Sigmoid colon (tissue), 7 donors: Measurements from ENCODE around the gene SDC1. TPM values are rescaled to one million over a fixed set of nuclear protein-coding genes. Genes with fewer than 3 reads are reported as not detected.
"Not testable (repeated sequence)": the region's sequence is repeated elsewhere in the genome, so short reads cannot be mapped to it uniquely, and the experiment has no call there.

Experiments used
- DNase-seq: peaks from one replicate; pipeline ENCODE4 v3.0.0-alpha.2; 2019
- H3K27ac ChIP-seq, 4 donors: fragments of 200-600 bp; sonication (generic); one replicate each; pipeline ENCODE4 v1.5.1; 2016 to 2019; ENCODE audit warnings: mild to moderate bottlenecking in 1 of 4
- H3K27me3 ChIP-seq, 3 donors: fragments of 200-600 bp; sonication (generic); one replicate each; pipeline ENCODE4 v1.5.1; 2019; ENCODE audit warnings: mild to moderate bottlenecking in 1 of 3
- H3K36me3 ChIP-seq, 4 donors: fragments of 200-600 bp; sonication (generic); one replicate each; pipeline ENCODE4 v1.5.1; 2016 to 2019
- H3K4me1 ChIP-seq, 4 donors: fragments of 200-600 bp; sonication (generic); one replicate each; pipeline ENCODE4 v1.5.1; 2017 to 2019
- H3K4me3 ChIP-seq, 4 donors: fragments of 200-600 bp; sonication (generic); one replicate each; pipeline ENCODE4 v1.5.1; 2017 to 2019; ENCODE audit warnings: mild to moderate bottlenecking in 2 of 4, moderate library complexity in 1 of 4
- H3K9me3 ChIP-seq, 4 donors: fragments of 200-600 bp in 3 of 4; sonication (generic) in 3 of 4; one replicate each; pipeline versions ENCODE4 v1.5.1 to v1.6.1; 2013 to 2019
- CTCF ChIP-seq, 4 experiments: fragments of 450-650 bp in 3 of 4; fragments of 200-600 bp in 1 of 4; IDR thresholded peaks; one replicate each; pipeline ENCODE4 v1.5.1; 2016 to 2019; ENCODE audit warnings: antibody characterized with exemption in 4 of 4, mild to moderate bottlenecking in 3 of 4, moderate library complexity in 2 of 4
- EP300 ChIP-seq, 4 donors: sonication (generic); formaldehyde crosslinking; IDR thresholded peaks; one replicate each; pipeline ENCODE4 v1.6.1; 2017; ENCODE audit warnings: antibody characterized with exemption in 4 of 4
- POLR2A ChIP-seq, 2 donors: fragments of 450-650 bp; IDR thresholded peaks; one replicate each; pipeline ENCODE4 v1.6.1; 2016; ENCODE audit warnings: antibody characterized with exemption in 2 of 2, mild to moderate bottlenecking in 2 of 2, moderate library complexity in 2 of 2
- POLR2AphosphoS5 ChIP-seq, 4 donors: sonication (generic); formaldehyde crosslinking; IDR thresholded peaks; one replicate each; pipeline ENCODE4 v1.6.1; 2017; ENCODE audit warnings: antibody characterized with exemption in 4 of 4
- WGBS, 2 donors: extraction: QIAGEN DNeasy Blood & Tissue Kit; methylation state at CpG; one replicate each; pipeline ENCODE4 v1.1.7; 2013; 5-methylcytosine and 5-hydroxymethylcytosine counted together
- intact Hi-C: fragments of 100-400 bp; cut with DNase I; formaldehyde crosslinking; loops from one replicate; pipeline ENCODE4 v1.15.1; 2023
- polyA plus RNA-seq, 3 donors: library from polyadenylated mRNA; stranded (reverse); fragments of 200-250 nt; gene quantifications; one replicate each; pipeline ENCODE4 v1.2.3, GENCODE V29; 2013
- total RNA-seq, 4 donors: library from RNA; depleted of rRNA; stranded (reverse); fragments of >200 nt; gene quantifications; one replicate each; pipeline ENCODE4 v1.1.0, GENCODE V29; 2016
- donor health status: healthy with polysubstance abuse.
- donor health status: Bipolar disorder and iron deficiency.
- donor health status: healthy.

The SDC1 gene
- total RNA-seq (1 to 10 TPM in 1 of 4 donors, under 1 TPM in 2, not detected in 1; 0.33 to 1.5 (median 0.36) TPM), polyA plus RNA-seq (100 to 1,000 TPM in 1 of 3 donors, 10 to 100 TPM in 2; 14.4 to 104 (median 19.4) TPM)

GRCh38 chr2:20224716-20225293, at the start of gene SDC1:
Gene SDC1 (minus strand): TSS chr2:20225130. CDS start chr2:20224867, 263 bp downstream.
- TF ChIP-seq POLR2AphosphoS5 (IDR thresholded peaks at IDR 0.05) (no peak), EP300 (IDR thresholded peaks at IDR 0.05) (no peak), POLR2A (IDR thresholded peaks at IDR 0.05) (no peak), CTCF (IDR thresholded peaks at IDR 0.05) (no peak)
- peak; percentile 63 for DNase-seq
- Histone ChIP-seq H3K27me3 (no peaks in the 10 kb centered on the region), H3K4me1 (peaks cover 0 to 28% (median 23%) of the 10 kb centered on the region in 4 donors), H3K4me3 (peak within 1 kb of the TSS; percentile 29 to 65 (median 58)), H3K9me3 (no peaks in the 10 kb centered on the region), H3K36me3 (no peaks in the 10 kb centered on the region), H3K27ac (peak within 1 kb of the TSS; percentile 47 to 71 (median 52))
- 1% methylated on average over 65 of the region's 65 CpGs for WGBS, 2 donors
- intact Hi-C loops, result loop anchor here (5.0 kb wide), 1 partner anchor 83 kb away; no protein-coding TSS in a partner anchor

GRCh38 chr2:20273042-20273441, 48.1 kb upstream of the SDC1 start:
- Histone ChIP-seq H3K36me3 (peaks cover 0 to 27% (median 1%) of the 10 kb centered on the region in 4 donors), H3K27me3 (no peaks in the 10 kb centered on the region), H3K4me3 (no peak overlapping the region), H3K9me3 (no peaks in the 10 kb centered on the region), H3K27ac (no peak overlapping the region), H3K4me1 (peaks cover 0 to 7% (median 0%) of the 10 kb centered on the region in 4 donors)
- TF ChIP-seq CTCF (IDR thresholded peaks at IDR 0.05) (no peak), EP300 (IDR thresholded peaks at IDR 0.05) (no peak), POLR2AphosphoS5 (IDR thresholded peaks at IDR 0.05) (no peak), POLR2A (IDR thresholded peaks at IDR 0.05) (no peak)
- WGBS, 2 donors, result 88 to 92% methylated on average over 4 of the region's 4 CpGs
- intact Hi-C loops, result no loop called here
- DNase-seq, result no peak

GRCh38 chr2:20268317-20268716, 43.4 kb upstream of the SDC1 start:
- H3K4me1 ChIP-seq, H3K27me3 ChIP-seq, intact Hi-C loops, H3K9me3 ChIP-seq, H3K27ac ChIP-seq, DNase-seq, H3K4me3 ChIP-seq: not testable (repeated sequence)
- peaks cover 0 to 30% (median 0%) of the 10 kb centered on the region in 4 donors for H3K36me3 ChIP-seq
- WGBS, 2 donors, result 91 to 97% methylated on average over 6 of the region's 6 CpGs

GRCh38 chr2:20267529-20267928, 42.6 kb upstream of the SDC1 start:
- Histone ChIP-seq H3K9me3 (no peaks in the 10 kb centered on the region), H3K36me3 (peaks cover 0 to 30% (median 0%) of the 10 kb centered on the region in 4 donors), H3K27ac (no peak overlapping the region), H3K4me3 (no peak overlapping the region), H3K27me3 (no peaks in the 10 kb centered on the region), H3K4me1 (no peaks in the 10 kb centered on the region)
- TF ChIP-seq CTCF (IDR thresholded peaks at IDR 0.05) (no peak), EP300 (IDR thresholded peaks at IDR 0.05) (no peak), POLR2AphosphoS5 (IDR thresholded peaks at IDR 0.05) (no peak), POLR2A (IDR thresholded peaks at IDR 0.05) (no peak)
- intact Hi-C loops, result no loop called here
- 94 to 98% methylated on average over 2 of the region's 2 CpGs for WGBS, 2 donors
- DNase-seq, result no peak

GRCh38 chr2:20264629-20265028, 39.7 kb upstream of the SDC1 start:
- TF ChIP-seq POLR2A (IDR thresholded peaks at IDR 0.05) (no peak), POLR2AphosphoS5 (IDR thresholded peaks at IDR 0.05) (no peak), EP300 (IDR thresholded peaks at IDR 0.05) (no peak), CTCF (IDR thresholded peaks at IDR 0.05) (no peak)
- 51 to 66% methylated on average over 2 of the region's 2 CpGs for WGBS, 2 donors
- no peaks in the 10 kb centered on the region for H3K4me1 ChIP-seq
- H3K27me3 ChIP-seq, result no peaks in the 10 kb centered on the region
- no peaks in the 10 kb centered on the region for H3K9me3 ChIP-seq
- peaks cover 0 to 40% (median 4%) of the 10 kb centered on the region in 4 donors for H3K36me3 ChIP-seq
- intact Hi-C loops, result no loop called here
- H3K4me3 ChIP-seq, result no peak overlapping the region
- no peak overlapping the region for H3K27ac ChIP-seq
- no peak for DNase-seq
